ENCODE data around the gene ZNF132. TPM values are rescaled to one million over a fixed set of nuclear protein-coding genes. Genes with fewer than 3 reads are reported as not detected.

ZNF132 gene
- total RNA-seq, 4 donors from 2014 or later: 3.7 to 6.7 (median 4.5) TPM

DNA sequence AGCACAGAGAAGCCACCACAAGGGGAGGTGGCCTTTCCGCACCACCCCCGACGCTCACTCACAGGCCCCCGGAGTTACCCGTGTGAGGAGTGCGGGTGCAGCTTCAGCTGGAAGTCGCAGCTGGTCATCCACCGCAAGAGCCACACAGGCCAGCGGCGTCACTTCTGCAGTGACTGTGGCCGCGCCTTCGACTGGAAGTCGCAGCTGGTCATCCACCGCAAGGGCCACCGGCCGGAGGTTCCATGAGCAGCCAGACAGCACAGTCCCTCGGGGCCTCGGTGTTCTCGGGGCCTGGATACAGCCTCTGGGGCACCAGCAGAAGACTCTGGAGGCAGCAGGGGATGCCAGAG, 40.5 kb upstream of the ZNF132 start:
- Histone ChIP-seq H3K27ac (replicated peaks in 1 of 4) (no peak overlapping the region), H3K9me3 (no peaks in the 10 kb centered on the region), H3K36me3 (peaks cover 9 to 49% (median 38%) of the 10 kb centered on the region in 4 donors), H3K4me3 (no peak overlapping the region), H3K4me1 (peaks cover 11 to 18% (median 15%) of the 10 kb centered on the region in 4 donors), H3K27me3 (no peaks in the 10 kb centered on the region)
- DNase-seq (ENCODE audit: extremely low spot score): no peak
- TF ChIP-seq POLR2A (IDR thresholded peaks at IDR 0.05; ENCODE audit: low read depth): no peak
- TF ChIP-seq, protein P1, sequence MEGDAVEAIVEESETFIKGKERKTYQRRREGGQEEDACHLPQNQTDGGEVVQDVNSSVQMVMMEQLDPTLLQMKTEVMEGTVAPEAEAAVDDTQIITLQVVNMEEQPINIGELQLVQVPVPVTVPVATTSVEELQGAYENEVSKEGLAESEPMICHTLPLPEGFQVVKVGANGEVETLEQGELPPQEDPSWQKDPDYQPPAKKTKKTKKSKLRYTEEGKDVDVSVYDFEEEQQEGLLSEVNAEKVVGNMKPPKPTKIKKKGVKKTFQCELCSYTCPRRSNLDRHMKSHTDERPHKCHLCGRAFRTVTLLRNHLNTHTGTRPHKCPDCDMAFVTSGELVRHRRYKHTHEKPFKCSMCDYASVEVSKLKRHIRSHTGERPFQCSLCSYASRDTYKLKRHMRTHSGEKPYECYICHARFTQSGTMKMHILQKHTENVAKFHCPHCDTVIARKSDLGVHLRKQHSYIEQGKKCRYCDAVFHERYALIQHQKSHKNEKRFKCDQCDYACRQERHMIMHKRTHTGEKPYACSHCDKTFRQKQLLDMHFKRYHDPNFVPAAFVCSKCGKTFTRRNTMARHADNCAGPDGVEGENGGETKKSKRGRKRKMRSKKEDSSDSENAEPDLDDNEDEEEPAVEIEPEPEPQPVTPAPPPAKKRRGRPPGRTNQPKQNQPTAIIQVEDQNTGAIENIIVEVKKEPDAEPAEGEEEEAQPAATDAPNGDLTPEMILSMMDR (IDR thresholded peaks at IDR 0.05): no peak
- TF ChIP-seq EP300 (IDR thresholded peaks at IDR 0.05): no peak
- no peak for TF ChIP-seq POLR2AphosphoS5 (IDR thresholded peaks at IDR 0.05)
- intact Hi-C loops (cut with DNase I): no loop called here
- WGBS: 90% methylated on average over 17 of the region's 20 CpGs

DNA sequence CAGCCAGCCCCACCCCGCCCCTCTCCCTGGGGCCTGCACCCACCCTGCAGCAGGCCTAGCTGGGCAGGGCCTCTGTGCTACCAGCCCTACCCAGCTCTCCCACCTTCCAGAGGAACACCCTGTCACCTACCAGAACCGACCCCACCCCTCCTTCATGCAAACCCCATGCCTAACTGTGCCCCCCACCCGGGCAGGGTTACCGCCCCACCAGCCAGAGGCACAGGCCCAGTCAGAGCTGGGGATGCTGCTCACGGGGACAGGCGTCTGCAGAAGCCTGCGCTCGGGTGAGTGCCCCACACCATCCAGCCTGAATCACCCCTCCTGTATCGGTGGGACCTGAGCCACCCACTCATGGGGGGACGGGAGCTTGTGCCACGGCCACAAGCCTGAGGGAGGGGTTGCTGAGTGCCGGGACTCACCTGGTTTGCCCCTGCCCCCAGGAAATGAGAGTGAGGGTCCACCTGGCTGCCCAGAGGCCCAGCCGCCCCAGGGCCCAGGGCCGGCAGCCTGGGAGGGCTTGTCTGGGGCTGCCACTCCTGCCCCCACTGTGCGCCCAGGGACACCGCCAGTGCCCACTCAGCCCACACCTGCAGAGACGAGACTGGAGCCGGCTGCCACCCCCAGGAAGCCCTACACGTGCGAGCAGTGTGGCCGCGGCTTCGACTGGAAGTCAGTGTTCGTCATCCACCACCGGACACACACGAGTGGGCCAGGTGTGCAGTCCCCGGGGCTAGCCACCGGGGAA, 40.0 kb upstream of the ZNF132 start:
- Histone ChIP-seq H3K36me3 (peaks cover 9 to 49% (median 38%) of the 10 kb centered on the region in 4 donors), H3K4me3 (no peak overlapping the region), H3K9me3 (no peaks in the 10 kb centered on the region), H3K27ac (replicated peaks in 1 of 4) (no peak overlapping the region), H3K27me3 (no peaks in the 10 kb centered on the region), H3K4me1 (peaks cover 16 to 24% (median 20%) of the 10 kb centered on the region in 4 donors)
- TF ChIP-seq, protein P1 (IDR thresholded peaks at IDR 0.05): no peak
- no peak for TF ChIP-seq POLR2AphosphoS5 (IDR thresholded peaks at IDR 0.05)
- TF ChIP-seq POLR2A (IDR thresholded peaks at IDR 0.05; ENCODE audit: low read depth): no peak
- TF ChIP-seq EP300 (IDR thresholded peaks at IDR 0.05): no peak
- 86% methylated on average over 23 of the region's 28 CpGs for WGBS
- intact Hi-C loops (cut with DNase I): no loop called here
- DNase-seq (ENCODE audit: extremely low spot score): no peak

DNA sequence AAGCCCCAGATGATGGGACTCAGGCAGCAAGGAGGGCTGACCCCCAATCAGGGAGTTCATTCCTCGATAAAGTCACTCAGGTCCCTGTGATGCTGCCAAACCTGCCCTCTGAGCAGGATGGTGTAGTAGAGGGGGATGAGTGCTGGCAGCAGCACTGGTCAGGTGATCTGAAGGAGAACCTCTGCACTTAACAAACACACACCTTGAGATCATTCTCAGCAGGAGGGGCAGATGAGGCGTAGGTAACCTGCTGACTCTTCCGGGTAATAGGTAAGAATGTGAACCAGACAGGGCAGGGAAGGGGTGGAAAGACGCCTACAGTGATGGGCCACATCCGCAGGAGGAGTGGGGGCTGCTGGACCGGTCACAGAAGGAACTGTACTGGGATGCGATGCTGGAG, 39.4 kb upstream of the ZNF132 start:
- no peak overlapping the region for H3K27ac ChIP-seq (replicated peaks in 1 of 4)
- peaks cover 9 to 49% (median 38%) of the 10 kb centered on the region in 4 donors for H3K36me3 ChIP-seq
- intact Hi-C loops (cut with DNase I): no loop called here
- TF ChIP-seq, protein P1 (IDR thresholded peaks at IDR 0.05): no peak
- TF ChIP-seq POLR2AphosphoS5 (IDR thresholded peaks at IDR 0.05) (no peak), POLR2A (IDR thresholded peaks at IDR 0.05; ENCODE audit: low read depth) (no peak), EP300 (IDR thresholded peaks at IDR 0.05) (no peak)
- peaks cover 18 to 29% (median 23%) of the 10 kb centered on the region in 4 donors for H3K4me1 ChIP-seq
- 92% methylated on average over 7 of the region's 7 CpGs for WGBS
- DNase-seq (ENCODE audit: extremely low spot score): no peak
- H3K27me3 ChIP-seq: no peaks in the 10 kb centered on the region
- no peaks in the 10 kb centered on the region for H3K9me3 ChIP-seq
- no peak overlapping the region for H3K4me3 ChIP-seq

DNA sequence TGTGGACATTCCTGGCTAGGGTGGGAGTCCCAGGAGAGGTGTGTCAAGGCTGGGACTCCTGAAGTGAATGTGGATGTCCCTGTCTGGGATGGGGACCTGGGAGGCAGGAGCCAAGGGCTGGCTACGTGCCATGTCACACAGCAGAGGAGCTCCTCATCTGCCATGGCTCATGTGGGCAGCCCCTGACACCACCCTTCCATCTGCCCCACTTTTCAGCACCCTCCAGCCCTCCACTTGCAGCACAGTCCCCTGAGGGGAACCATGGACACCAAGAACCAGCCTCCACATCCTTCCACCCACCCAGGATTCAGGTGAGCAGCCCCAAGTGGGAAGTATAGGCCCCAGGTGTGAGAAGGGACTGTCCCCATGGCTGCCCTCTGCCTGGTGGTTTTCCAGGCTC, 37.9 kb upstream of the ZNF132 start:
- peaks cover 9 to 58% (median 40%) of the 10 kb centered on the region in 4 donors for H3K36me3 ChIP-seq
- no peaks in the 10 kb centered on the region for H3K27me3 ChIP-seq
- peak overlapping the region in 1 of 4 donors; percentile 96 for H3K27ac ChIP-seq (replicated peaks in 1 of 4)
- intact Hi-C loops (cut with DNase I): no loop called here
- no peaks in the 10 kb centered on the region for H3K9me3 ChIP-seq
- DNase-seq (ENCODE audit: extremely low spot score): no peak
- no peak overlapping the region for H3K4me3 ChIP-seq
- WGBS: 83% methylated on average over 1 of the region's 1 CpG
- H3K4me1 ChIP-seq: peaks cover 18 to 29% (median 23%) of the 10 kb centered on the region in 4 donors
- TF ChIP-seq, protein P1 (IDR thresholded peaks at IDR 0.05): no peak
- TF ChIP-seq EP300 (IDR thresholded peaks at IDR 0.05) (no peak), POLR2AphosphoS5 (IDR thresholded peaks at IDR 0.05) (no peak), POLR2A (IDR thresholded peaks at IDR 0.05; ENCODE audit: low read depth) (no peak)

Data from esophagus muscularis mucosa (tissue), 4 donors.